Right lobe of liver (tissue), 6 donors: Measurements from ENCODE around the gene RARB. TPM values are rescaled to one million over a fixed set of nuclear protein-coding genes. Genes with fewer than 3 reads are reported as not detected.

Experiments
- ATAC-seq, 4 donors: fragments of 200-7000 bp; cut with Tn5 transposase; one replicate each; pipeline ENCODE4 v1.9.1; 2020; ENCODE audit warnings: mild to moderate bottlenecking in 4 of 4, moderate library complexity in 4 of 4
- DNase-seq, 3 donors: peaks; one replicate each; pipeline ENCODE4 v3.0.0-alpha.2; 2020
- H3K27ac ChIP-seq, 3 donors: fragments of 200-600 bp; one replicate each; pipeline ENCODE4 v1.8.0; 2022
- H3K27me3 ChIP-seq, 2 donors: fragments of 200-600 bp; one replicate each; pipeline ENCODE4 v1.8.0; 2022
- H3K36me3 ChIP-seq, 4 donors: fragments of 200-600 bp; sonication (generic) in 1 of 4; one replicate each; pipeline versions ENCODE4 v1.5.1 to v1.8.0; 2017 to 2022; ENCODE audit warnings: control low read depth in 1 of 4
- H3K4me1 ChIP-seq, 4 donors: fragments of 200-600 bp; sonication (generic) in 1 of 4; one replicate each; pipeline versions ENCODE4 v1.5.1 to v1.8.0; 2017 to 2022; ENCODE audit warnings: control low read depth in 1 of 4
- H3K4me3 ChIP-seq, 3 donors: fragments of 200-600 bp; one replicate each; pipeline ENCODE4 v1.8.0; 2022
- H3K9me3 ChIP-seq, 4 donors: fragments of 200-600 bp; sonication (generic) in 1 of 4; one replicate each; pipeline versions ENCODE4 v1.5.1 to v1.8.0; 2017 to 2022; ENCODE audit warnings: control low read depth in 1 of 4
- POLR2A ChIP-seq: fragments of 450-650 bp; IDR thresholded peaks from one replicate; pipeline ENCODE4 v1.6.1; 2017; ENCODE audit warnings: antibody characterized with exemption, mild to moderate bottlenecking
- WGBS: methylation state at CpG from one replicate; pipeline ENCODE4 v1.1.6; 2018; ENCODE audit warnings: low coverage, low lambda C conversion rate; ENCODE audit not compliant: insufficient coverage; ENCODE audit errors: missing lambda C conversion rate; 5-methylcytosine and 5-hydroxymethylcytosine counted together
- intact Hi-C, 2 donors: fragments of 100-400 bp; cut with DNase I; formaldehyde crosslinking; loops; one replicate each; pipeline versions ENCODE4 v1.11.2 to v1.14.1; 2022
- total RNA-seq, 6 experiments: library from RNA; depleted of rRNA in 2 of 6; stranded (reverse); fragments of >200 nt in 2 of 6; fragmentation: NEBNext Ultra II Directional in 3 of 6; extraction: Animal tissue kit (Norgen Biotek cat#: 25700) in 3 of 6; gene quantifications; one replicate each; pipeline versions ENCODE4 v1.1.0 to v1.2.4, GENCODE V29; 2016 to 2023
- TF ChIP-seq, protein P1 (sequence below), 4 donors: fragments of 200-600 bp in 3 of 4; fragments of 450-650 bp in 1 of 4; IDR thresholded peaks; one replicate each; pipeline versions ENCODE4 v1.5.1 to v1.8.0; 2016 to 2022; ENCODE audit warnings: antibody characterized with exemption in 4 of 4, mild to moderate bottlenecking in 2 of 4
- donor health status: DM: no; HTN: yes; CAD: no.
- donor health status: DM: no; HTN: no; CAD: no.
- donor health status: DM: no; HTN: no; CAD: no.
- donor health status: DM: no; HTN: yes; CAD: no.
- donor health status: DM: no; HTN: yes; CAD: no.

The RARB gene
- total RNA-seq, 6 experiments from 2014 or later, result 1.2 to 2.8 (median 2.1) TPM

GRCh38 chr3:25557694-25558093, 129.6 kb downstream of the RARB start:
- Histone ChIP-seq H3K27me3 (no peaks in the 10 kb centered on the region), H3K4me3 (no peak overlapping the region), H3K27ac (no peak overlapping the region), H3K36me3 (no peaks in the 10 kb centered on the region), H3K9me3 (no peaks in the 10 kb centered on the region), H3K4me1 (peaks cover 0 to 8% (median 0%) of the 10 kb centered on the region in 4 donors)
- DNase-seq (no peak), ATAC-seq (no peak)
- WGBS, result 71% methylated on average over 3 of the region's 3 CpGs
- intact Hi-C loops, result no loop called here
- TF ChIP-seq POLR2A, result no peak
- TF ChIP-seq, protein P1, sequence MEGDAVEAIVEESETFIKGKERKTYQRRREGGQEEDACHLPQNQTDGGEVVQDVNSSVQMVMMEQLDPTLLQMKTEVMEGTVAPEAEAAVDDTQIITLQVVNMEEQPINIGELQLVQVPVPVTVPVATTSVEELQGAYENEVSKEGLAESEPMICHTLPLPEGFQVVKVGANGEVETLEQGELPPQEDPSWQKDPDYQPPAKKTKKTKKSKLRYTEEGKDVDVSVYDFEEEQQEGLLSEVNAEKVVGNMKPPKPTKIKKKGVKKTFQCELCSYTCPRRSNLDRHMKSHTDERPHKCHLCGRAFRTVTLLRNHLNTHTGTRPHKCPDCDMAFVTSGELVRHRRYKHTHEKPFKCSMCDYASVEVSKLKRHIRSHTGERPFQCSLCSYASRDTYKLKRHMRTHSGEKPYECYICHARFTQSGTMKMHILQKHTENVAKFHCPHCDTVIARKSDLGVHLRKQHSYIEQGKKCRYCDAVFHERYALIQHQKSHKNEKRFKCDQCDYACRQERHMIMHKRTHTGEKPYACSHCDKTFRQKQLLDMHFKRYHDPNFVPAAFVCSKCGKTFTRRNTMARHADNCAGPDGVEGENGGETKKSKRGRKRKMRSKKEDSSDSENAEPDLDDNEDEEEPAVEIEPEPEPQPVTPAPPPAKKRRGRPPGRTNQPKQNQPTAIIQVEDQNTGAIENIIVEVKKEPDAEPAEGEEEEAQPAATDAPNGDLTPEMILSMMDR (IDR thresholded peaks at IDR 0.05), result no peak

DNA sequence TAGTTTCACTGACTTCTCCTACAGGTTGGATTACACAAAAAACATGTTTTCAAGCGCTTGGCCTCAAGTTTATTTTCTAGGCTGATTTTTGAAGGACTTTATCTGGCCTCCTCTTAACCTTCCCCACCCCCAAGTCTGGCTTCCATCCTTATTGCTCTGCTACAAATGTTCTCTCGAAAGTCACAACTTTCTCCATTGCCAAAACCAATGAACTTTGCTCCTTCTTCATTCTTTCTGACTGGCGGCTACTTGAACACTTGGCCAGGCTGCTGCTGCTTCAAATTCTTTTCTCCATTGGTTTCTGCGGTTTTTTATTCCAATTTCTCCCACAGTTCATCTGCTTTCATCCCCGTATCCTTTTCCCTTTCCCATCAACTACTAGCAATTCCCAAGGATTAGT, 130.1 kb downstream of the RARB start:
- ATAC-seq (peak in 2 of 4 donors; percentile 20 to 45), DNase-seq (no peak)
- H3K27me3 ChIP-seq, result no peaks in the 10 kb centered on the region
- H3K9me3 ChIP-seq, result no peaks in the 10 kb centered on the region
- H3K4me1 ChIP-seq, result peaks cover 0 to 8% (median 0%) of the 10 kb centered on the region in 4 donors
- H3K36me3 ChIP-seq, result no peaks in the 10 kb centered on the region
- WGBS, result 56% methylated on average over 5 of the region's 5 CpGs
- intact Hi-C loops, result no loop called here
- H3K27ac ChIP-seq, result no peak overlapping the region
- TF ChIP-seq, protein P1 (IDR thresholded peaks at IDR 0.05), result no peak
- TF ChIP-seq POLR2A, result no peak
- no peak overlapping the region for H3K4me3 ChIP-seq

GRCh38 chr3:25558796-25559195, 130.7 kb downstream of the RARB start:
- Histone ChIP-seq H3K27ac (no peak overlapping the region), H3K4me1 (peaks cover 0 to 8% (median 0%) of the 10 kb centered on the region in 4 donors), H3K4me3 (no peak overlapping the region), H3K36me3 (no peaks in the 10 kb centered on the region), H3K9me3 (no peaks in the 10 kb centered on the region), H3K27me3 (no peaks in the 10 kb centered on the region)
- ATAC-seq (no peak), DNase-seq (no peak)
- TF ChIP-seq, protein P1 (IDR thresholded peaks at IDR 0.05), result no peak
- TF ChIP-seq POLR2A, result no peak
- 81% methylated on average over 6 of the region's 6 CpGs for WGBS
- intact Hi-C loops, result no loop called here

GRCh38 chr3:25563601-25564000, 135.5 kb downstream of the RARB start:
- WGBS, result 33% methylated on average over 1 of the region's 1 CpG
- Histone ChIP-seq H3K27ac (no peak overlapping the region), H3K36me3 (no peaks in the 10 kb centered on the region), H3K9me3 (no peaks in the 10 kb centered on the region), H3K27me3 (no peaks in the 10 kb centered on the region), H3K4me3 (no peak overlapping the region), H3K4me1 (no peaks in the 10 kb centered on the region)
- ATAC-seq, result no peak
- intact Hi-C loops, result no loop called here
- TF ChIP-seq, protein P1 (IDR thresholded peaks at IDR 0.05), result no peak
- no peak for TF ChIP-seq POLR2A
- no peak for DNase-seq

DNA sequence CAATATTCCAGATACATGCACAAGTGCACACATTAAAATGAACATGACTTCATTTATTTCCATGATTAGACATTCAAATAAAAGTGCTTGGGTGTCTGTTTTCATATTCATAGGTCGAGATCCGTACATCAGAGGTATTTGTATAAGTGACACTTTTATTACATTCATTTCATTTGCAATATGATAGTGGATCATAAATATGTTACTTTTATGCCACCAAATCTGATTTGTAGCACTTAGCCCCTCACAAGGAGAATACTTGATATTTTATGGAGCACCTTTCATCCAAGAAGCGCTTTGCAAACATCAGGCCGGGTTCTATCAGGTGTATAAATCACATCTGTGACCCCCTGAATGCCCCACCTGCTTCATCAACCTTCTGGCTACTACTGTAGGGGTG, 136.0 kb downstream of the RARB start:
- Histone ChIP-seq H3K9me3 (no peaks in the 10 kb centered on the region), H3K4me1 (no peaks in the 10 kb centered on the region), H3K4me3 (no peak overlapping the region), H3K27me3 (no peaks in the 10 kb centered on the region), H3K36me3 (no peaks in the 10 kb centered on the region), H3K27ac (no peak overlapping the region)
- ATAC-seq (no peak), DNase-seq (no peak)
- TF ChIP-seq, protein P1 (IDR thresholded peaks at IDR 0.05), result no peak
- TF ChIP-seq POLR2A, result no peak
- 93% methylated on average over 2 of the region's 4 CpGs for WGBS
- intact Hi-C loops, result no loop called here
